Fibroblast of the aortic adventitia (primary cell): ENCODE measurements around the gene FAM20A. TPM values are rescaled to one million over a fixed set of nuclear protein-coding genes. Genes with fewer than 3 reads are reported as not detected.
A peak's percentile ranks its signal among the peaks of the same experiment; 100 is the strongest.

Experiments
- DNase-seq: peaks from one replicate; pipeline ENCODE4 v3.0.0-alpha.2; 2010; ENCODE audit warnings: low read depth
- H3K4me3 ChIP-seq: 2 replicates; pipeline ENCODE4 v1.5.1; 2011; ENCODE audit warnings: low read depth, mild to moderate bottlenecking, control low read depth, low read length, moderate library complexity
- CTCF ChIP-seq: IDR thresholded peaks from 2 replicates; pipeline ENCODE4 v1.5.1; 2011; ENCODE audit warnings: mild to moderate bottlenecking, low read length, control low read depth, inconsistent platforms; ENCODE audit not compliant: insufficient read depth
- total RNA-seq: library from RNA; depleted of rRNA; stranded (reverse); fragments of >200 nt; gene quantifications from 2 replicates; pipeline ENCODE4 v1.2.3, GENCODE V29; 2012; ENCODE audit warnings: low replicate concordance

The FAM20A gene
- total RNA-seq, 1 donor: 10.5 TPM

- peak overlapping the region; percentile 98 for H3K4me3 ChIP-seq
- peak; percentile 94 for DNase-seq
- no peak for TF ChIP-seq CTCF
Observed at GRCh38 chr17:68514831-68515635, 86.1 kb downstream of the FAM20A start.

GRCh38 chr17:68513932-68514331, 87.2 kb downstream of the FAM20A start:
- no peak for TF ChIP-seq CTCF
- peak; percentile 24 for DNase-seq
- peak overlapping the region; percentile 98 for H3K4me3 ChIP-seq

GRCh38 chr17:68512960-68513474, 88.2 kb downstream of the FAM20A start:
- DNase-seq: peak; percentile 66
- TF ChIP-seq CTCF: no peak
- H3K4me3 ChIP-seq: peak overlapping the region; percentile 98

- H3K4me3 ChIP-seq: peak within 1 kb of the TSS; percentile 98
- peak; percentile 95 for DNase-seq
- no peak for TF ChIP-seq CTCF
Observed at GRCh38 chr17:68512247-68512959, 88.8 kb downstream of the FAM20A start, which contains the start of gene PRKAR1A. PRKAR1A (plus strand) TSS chr17:68512430; CDS start chr17:68515400, 2,970 bp downstream.

- peak; percentile 65 for DNase-seq
- no peak for TF ChIP-seq CTCF
- H3K4me3 ChIP-seq: peak overlapping the region; percentile 98
Observed at GRCh38 chr17:68511671-68512246, 89.4 kb downstream of the FAM20A start.

- H3K4me3 ChIP-seq: peak overlapping the region; percentile 98
- no peak for TF ChIP-seq CTCF
- peak; percentile 29 for DNase-seq
Observed at GRCh38 chr17:68511254-68511670, 89.9 kb downstream of the FAM20A start.
